Activated T-cell treated with anti-CD3 and anti-CD28 coated beads, Interleukin-2, amount 50 U/mL, for 48 hours (primary cell): ENCODE measurements around the gene ZNF335.
A peak's percentile ranks its signal among the peaks of the same experiment; 100 is the strongest.

ENCODE experiments used
- DNase-seq, 2 experiments: peaks; one replicate each; pipeline ENCODE4 v3.0.0-alpha.2; 2020

The ZNF335 gene

DNA sequence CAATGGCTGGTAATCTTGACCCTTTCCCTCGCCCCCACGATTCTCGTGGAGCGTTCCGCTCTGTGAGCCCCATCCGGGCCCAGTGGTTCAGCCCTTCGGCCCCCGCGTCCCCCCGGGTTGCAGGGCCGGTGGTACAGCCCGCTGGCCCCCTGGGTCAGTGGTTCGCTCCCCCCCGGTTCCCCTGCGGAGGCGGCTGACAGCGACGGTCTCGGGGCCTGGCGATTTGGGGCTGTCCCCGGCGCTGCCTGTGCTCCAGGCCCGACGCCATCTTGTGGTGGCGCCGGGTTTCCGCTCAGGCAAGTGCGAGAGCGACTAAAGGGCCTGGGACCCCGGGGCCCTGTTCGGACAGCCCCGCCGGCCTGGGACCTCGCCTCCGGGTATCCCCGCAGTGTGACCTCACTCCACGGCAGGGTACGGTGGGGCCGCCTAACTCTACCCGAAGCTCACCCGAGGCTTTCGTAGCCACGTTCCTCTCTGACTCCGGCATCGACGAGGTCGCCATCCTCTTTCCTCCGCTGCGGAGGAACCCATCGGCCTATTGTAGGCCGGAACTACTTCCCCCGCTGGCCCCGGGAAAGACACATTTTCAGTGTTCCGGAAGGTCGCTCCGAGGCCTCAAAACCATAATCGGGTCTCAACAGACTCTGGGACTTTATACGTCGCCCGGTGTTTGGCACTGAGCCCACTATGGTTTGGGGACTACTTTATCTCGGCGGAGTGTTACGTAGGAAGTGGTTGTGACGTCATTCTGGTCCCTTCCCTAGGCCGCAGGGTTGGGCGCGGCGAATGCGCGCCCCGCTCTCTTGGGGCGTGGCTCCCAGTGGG lies at the start of gene ZNF335:
TSS of gene ZNF335 (minus strand) at position 529 of the 825 bp plus-strand sequence. CDS start 793 bp downstream, outside the sequence.
- peak; percentile 97 to 98 for DNase-seq

DNA sequence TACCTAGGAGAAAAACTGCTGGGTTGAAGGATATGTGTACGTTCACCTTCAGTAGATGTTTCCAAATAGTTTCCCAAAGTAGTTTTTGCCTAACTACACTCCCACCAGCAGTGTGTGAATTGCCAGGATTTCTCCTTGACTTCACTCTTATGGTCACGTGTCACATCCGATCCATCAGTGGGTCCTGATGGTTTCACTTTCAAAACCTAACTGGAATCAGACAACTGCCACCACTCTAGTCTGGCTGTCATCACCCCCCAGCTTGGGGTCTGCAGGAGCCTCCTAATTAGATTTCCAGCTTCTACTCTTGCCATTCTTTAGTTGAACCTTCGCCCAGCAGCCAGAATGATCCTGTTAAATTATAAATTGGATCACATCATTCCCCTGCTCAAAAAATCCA lies 48.6 kb upstream of the ZNF335 start:
- no peak for DNase-seq

DNA sequence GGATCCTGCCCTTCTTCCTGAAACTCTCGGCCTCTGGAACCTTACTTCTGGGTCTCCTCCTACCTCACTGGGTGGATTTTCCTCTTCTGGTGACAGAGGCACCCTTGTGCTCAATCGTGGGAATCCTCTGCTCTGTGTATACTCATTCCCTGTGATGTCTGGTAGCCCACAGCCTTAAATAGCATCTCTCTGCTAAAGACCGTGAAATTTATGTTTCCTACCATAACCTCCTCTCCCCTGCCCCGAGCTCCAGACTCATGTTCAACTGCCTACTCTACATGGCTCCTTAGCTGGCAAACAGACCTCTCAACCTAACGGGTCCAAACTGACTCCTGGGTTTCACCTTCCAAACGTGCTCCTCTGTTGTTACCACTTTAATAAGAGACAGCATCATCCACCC lies 46.6 kb upstream of the ZNF335 start:
- no peak for DNase-seq

DNA sequence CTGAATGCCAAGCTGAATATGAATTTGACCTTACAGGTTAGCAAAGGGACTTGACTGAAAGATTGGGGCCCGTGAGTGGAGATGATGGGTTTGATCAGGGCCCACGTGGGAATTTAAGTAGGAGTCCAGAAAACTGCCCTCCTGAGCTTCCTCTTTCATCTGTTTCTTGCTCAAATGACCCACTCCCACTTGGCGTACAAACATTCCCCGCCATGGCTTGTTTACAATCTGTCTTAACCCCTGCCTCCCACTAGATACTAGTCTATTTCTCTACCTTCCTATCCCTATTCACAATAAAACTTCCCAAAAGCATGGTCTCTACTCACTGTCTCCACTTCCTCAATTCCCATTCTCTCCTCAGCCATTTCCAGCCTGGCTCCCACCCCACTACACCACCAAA lies 46.1 kb upstream of the ZNF335 start:
- DNase-seq: no peak

GRCh38 chr20:46017272-46017671 lies 45.3 kb upstream of the ZNF335 start:
- DNase-seq: no peak

DNA sequence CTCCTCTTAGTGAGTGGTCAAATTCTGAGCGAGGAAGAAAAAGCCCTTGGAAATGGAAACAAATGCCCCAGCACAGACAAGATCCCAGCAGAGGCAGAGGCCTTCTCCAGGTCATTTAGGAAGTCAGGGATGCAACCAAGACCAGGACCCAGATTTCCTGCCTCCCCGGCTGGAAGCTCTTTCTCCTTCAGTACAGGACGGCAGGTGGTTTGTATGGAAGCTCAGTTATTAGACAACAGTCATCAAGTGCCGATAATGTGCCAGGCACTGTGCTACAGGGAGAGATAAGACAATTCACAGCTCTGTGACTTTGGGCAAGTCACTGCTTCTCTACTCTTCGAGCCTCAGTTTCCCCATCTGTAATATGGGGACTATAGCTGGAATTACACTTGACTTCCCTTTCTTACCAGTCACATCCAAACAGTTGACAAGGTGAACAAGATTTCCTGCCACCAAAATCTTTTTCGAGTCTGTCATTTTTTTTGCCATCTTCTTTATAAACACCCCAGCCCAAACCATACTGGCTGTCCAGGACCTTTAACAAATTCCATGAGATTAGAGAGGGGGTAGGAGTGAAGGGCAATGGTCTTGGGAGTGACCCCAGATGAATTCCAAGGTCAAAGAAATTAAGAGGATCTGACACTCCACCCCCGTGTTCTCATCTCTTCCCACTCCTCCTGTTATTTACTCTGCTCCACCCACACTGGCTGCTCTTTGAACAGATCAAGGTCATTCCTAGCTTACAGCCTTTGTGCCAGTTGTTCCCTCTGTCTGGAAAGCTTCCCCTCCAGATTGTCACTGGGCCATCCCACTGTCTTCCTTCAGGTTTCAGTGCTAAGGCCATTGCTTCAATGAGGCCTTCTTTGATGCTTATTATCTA lies 42.8 kb upstream of the ZNF335 start:
- no peak for DNase-seq

- DNase-seq: peak; percentile 77 to 82
These were observed 42.0 kb upstream of the ZNF335 start for GRCh38 chr20:46013829-46014516.

- no peak for DNase-seq
These were observed 41.4 kb upstream of the ZNF335 start for GRCh38 chr20:46013322-46013828.

GRCh38 chr20:46012921-46013320 lies 40.9 kb upstream of the ZNF335 start:
- DNase-seq: no peak

GRCh38 chr20:46011631-46012482 lies 39.9 kb upstream of the ZNF335 start:
- peak; percentile 74 for DNase-seq

DNA sequence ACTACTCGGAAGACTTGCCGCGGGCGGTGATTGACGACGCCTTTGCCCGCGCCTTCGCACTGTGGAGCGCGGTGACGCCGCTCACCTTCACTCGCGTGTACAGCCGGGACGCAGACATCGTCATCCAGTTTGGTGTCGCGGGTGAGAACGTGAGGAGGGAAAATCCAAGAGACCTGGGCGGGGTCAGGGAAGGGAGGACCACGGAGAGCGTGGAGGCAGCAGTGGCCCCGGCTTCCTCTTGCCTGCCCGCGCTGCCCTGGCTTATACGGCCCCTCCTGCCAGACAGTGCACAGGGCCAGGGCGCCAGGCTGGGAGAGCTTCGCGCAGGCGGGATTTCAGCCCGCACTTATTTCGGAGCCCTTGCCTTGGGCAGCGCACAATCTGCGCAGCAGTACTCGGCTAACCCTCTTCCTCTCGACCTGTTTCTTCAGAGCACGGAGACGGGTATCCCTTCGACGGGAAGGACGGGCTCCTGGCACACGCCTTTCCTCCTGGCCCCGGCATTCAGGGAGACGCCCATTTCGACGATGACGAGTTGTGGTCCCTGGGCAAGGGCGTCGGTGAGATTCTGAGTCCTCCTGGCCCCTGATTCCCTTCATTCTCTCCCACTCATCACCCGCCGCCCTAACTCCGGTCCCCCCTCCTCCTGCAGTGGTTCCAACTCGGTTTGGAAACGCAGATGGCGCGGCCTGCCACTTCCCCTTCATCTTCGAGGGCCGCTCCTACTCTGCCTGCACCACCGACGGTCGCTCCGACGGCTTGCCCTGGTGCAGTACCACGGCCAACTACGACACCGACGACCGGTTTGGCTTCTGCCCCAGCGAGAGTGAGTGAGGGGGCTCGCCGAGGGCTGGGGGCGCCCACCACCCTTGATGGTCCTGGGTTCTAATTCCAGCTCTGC lies 38.7 kb upstream of the ZNF335 start:
- peak; percentile 53 to 69 for DNase-seq

- DNase-seq: no peak
These were observed 37.8 kb upstream of the ZNF335 start for GRCh38 chr20:46009816-46010215.

DNA sequence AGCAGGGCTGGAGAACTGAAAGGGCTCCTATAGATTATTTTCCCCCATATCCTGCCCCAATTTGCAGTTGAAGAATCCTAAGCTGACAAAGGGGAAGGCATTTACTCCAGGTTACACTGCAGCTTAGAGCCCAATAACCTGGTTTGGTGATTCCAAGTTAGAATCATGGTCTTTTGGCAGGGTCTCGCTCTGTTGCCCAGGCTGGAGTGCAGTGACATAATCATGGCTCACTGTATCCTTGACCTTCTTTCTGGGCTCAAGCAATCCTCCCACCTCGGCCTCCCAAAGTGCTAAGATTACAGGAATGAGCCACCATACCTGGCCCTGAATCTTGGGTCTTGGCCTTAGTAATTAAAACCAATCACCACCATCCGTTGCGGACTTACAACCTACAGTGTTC lies 35.7 kb upstream of the ZNF335 start:
- no peak for DNase-seq

- DNase-seq: no peak
These were observed 35.0 kb upstream of the ZNF335 start for GRCh38 chr20:46006964-46007363.

DNA sequence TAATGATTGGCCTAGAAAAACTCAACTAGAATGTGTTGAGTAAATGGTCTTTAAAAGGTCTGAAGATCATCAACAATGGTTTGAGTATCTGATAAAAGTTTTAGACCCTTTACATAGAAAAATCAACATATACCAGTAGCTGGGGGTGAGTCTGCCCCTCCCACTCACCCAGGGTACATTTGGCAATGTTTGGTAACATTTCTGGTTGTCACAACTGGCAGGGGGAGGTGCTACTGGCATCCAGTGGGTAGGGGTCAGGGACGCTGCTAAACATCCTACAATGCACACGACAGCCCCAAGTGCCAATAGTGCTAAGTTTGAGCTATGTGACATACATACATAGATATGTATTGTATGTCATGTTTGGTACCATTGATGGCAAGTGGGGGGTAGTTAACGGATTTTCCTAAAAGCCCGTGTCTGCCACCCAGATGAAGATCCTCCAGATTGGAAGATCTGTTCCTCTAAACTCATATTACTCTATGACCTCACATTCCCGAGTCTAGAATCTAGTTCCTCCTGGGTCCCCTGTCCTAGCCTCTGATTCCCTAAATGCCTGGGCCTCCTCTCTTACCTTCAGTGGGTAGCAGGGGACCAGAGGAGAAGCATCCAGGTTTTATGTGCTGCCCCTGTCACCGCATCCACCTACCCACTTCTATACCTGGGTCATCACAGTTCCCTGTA lies 34.2 kb upstream of the ZNF335 start:
- no peak for DNase-seq

- DNase-seq: no peak
These were observed 33.0 kb upstream of the ZNF335 start for GRCh38 chr20:46004889-46005473.

DNA sequence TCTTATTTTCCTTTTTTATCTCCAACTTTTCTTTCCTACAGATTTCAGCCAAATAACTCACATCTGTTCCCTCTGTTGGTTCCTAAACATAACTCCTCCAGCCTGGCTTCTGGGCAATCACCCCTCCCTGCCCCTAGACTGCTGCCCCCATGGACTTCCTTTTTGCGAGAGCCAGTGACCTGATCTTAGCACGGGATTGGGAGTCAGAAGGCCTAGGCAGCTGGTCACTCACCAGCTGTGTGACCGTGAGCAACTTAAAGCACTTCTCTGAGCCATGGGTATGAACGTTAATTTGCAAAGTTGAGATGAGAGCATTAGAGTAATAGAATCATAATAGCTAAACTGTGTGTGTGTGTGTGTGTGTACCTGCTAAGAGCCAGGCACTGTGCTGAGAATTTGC lies 32.2 kb upstream of the ZNF335 start:
- DNase-seq: no peak

DNA sequence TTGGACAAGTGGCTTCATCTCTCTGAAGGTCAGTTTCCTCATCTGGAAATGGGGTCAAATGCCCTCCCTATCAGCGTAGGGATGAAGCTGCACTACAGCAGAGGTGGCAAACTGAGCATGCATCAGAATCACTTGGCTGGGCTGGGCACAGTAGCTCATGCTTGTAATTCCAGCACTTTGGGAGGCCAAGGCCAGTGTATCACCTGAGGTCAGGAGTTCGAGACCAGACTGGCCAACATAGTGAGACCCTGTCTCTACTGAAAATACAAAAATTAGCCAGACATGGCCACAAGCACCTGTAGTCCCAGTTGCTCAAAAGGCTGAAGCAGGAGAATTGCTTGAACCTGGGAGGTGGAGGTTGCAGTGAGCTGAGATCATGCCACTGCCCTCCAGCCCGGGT lies 30.0 kb upstream of the ZNF335 start:
- DNase-seq: no peak

DNA sequence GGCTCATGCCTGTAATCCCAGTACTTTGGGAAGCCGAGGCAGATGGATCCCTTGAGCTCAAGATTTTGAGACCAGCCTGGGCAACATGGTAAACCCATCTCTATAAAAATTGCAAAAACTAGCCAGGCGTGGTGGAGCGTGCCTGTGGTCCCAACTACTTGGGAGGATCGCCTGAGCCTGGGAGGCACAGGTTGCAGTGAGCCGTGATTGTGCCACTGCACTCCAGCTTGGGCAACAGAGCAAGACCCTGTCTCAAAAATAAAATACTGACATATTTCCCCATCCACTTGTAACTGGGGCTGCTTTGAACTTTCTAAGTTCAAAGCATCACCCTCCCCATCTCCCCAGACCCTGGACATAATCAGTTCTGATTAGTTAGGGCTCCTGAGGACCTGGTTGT lies 29.5 kb upstream of the ZNF335 start:
- no peak for DNase-seq
